Lower lobe of right lung (tissue), 2 donors: ENCODE results near the gene TMEM232. TPM values are rescaled to one million over a fixed set of nuclear protein-coding genes. Genes with fewer than 3 reads are reported as not detected.

Experiments
- ATAC-seq, 2 donors: fragments of 200-7000 bp; cut with Tn5 transposase; one replicate each; pipeline ENCODE4 v1.9.1; 2020 to 2022; ENCODE audit warnings: mild to moderate bottlenecking in 2 of 2, moderate library complexity in 2 of 2
- DNase-seq: peaks from one replicate; pipeline ENCODE4 v3.0.0-alpha.2; 2020
- H3K27ac ChIP-seq: fragments of 200-600 bp; one replicate; pipeline ENCODE4 v1.8.0; 2022
- H3K27me3 ChIP-seq: fragments of 200-600 bp; one replicate; pipeline ENCODE4 v1.8.0; 2022; ENCODE audit warnings: low read depth
- H3K36me3 ChIP-seq: fragments of 200-600 bp; one replicate; pipeline ENCODE4 v1.8.0; 2022; ENCODE audit warnings: mild to moderate bottlenecking
- H3K4me1 ChIP-seq: fragments of 200-600 bp; one replicate; pipeline ENCODE4 v1.8.0; 2022
- H3K4me3 ChIP-seq: fragments of 200-600 bp; one replicate; pipeline ENCODE4 v1.8.0; 2022; ENCODE audit warnings: mild to moderate bottlenecking
- H3K9me3 ChIP-seq: fragments of 200-600 bp; one replicate; pipeline ENCODE4 v1.8.0; 2022
- intact Hi-C: fragments of 100-400 bp; cut with DNase I; formaldehyde crosslinking; loops from one replicate; pipeline ENCODE4 v1.11.0; 2022
- total RNA-seq: library from RNA; stranded (reverse); fragmentation: NEBNext Ultra II Directional; extraction: Animal tissue kit (Norgen Biotek cat#: 25700); gene quantifications from one replicate; pipeline ENCODE4 v1.2.1, GENCODE V29; 2021
- TF ChIP-seq, protein P1 (sequence below): fragments of 200-600 bp; IDR thresholded peaks from one replicate; pipeline ENCODE4 v1.8.0; 2022; ENCODE audit warnings: antibody characterized with exemption, mild to moderate bottlenecking
- donor health status: DM: no; HTN: yes; CAD: no; lungs with severe emphysema.

TMEM232 gene
- total RNA-seq, 1 donor from 2014 or later: 11.4 TPM

DNA sequence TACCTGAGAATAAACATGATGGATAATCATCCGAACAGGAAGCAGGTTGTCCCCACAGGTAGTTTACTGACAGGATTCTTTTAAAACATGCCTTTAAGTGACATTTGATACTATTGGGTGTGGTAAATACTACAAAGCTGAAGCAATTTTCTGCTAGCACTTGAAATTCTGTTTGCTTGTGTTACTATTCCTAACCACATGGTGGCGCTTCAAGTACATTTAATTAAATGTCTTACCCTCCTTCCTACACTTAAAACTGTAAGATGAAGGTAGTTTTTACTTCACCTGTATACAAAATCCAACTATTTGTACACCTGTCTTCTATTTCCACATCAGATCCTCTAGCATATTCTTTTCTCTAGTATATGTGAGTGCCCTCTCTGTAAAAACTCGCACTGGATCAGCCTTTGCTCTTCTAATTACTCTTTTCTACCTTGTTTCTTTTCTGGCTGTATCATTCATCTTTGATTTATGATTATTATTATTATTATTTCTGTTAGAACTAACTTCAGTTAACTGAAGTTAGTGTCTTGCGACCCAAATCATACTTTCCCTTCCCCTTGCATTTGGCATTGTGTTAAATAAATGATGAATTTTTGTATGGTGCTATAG is 30.8 kb upstream of the TMEM232 start:
- H3K4me3 ChIP-seq: no peak overlapping the region
- H3K9me3 ChIP-seq: no peaks in the 10 kb centered on the region
- no peaks in the 10 kb centered on the region for H3K27me3 ChIP-seq
- intact Hi-C loops: no loop called here
- H3K27ac ChIP-seq: no peak overlapping the region
- TF ChIP-seq, protein P1, sequence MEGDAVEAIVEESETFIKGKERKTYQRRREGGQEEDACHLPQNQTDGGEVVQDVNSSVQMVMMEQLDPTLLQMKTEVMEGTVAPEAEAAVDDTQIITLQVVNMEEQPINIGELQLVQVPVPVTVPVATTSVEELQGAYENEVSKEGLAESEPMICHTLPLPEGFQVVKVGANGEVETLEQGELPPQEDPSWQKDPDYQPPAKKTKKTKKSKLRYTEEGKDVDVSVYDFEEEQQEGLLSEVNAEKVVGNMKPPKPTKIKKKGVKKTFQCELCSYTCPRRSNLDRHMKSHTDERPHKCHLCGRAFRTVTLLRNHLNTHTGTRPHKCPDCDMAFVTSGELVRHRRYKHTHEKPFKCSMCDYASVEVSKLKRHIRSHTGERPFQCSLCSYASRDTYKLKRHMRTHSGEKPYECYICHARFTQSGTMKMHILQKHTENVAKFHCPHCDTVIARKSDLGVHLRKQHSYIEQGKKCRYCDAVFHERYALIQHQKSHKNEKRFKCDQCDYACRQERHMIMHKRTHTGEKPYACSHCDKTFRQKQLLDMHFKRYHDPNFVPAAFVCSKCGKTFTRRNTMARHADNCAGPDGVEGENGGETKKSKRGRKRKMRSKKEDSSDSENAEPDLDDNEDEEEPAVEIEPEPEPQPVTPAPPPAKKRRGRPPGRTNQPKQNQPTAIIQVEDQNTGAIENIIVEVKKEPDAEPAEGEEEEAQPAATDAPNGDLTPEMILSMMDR: peak; percentile 75
- no peaks in the 10 kb centered on the region for H3K4me1 ChIP-seq
- H3K36me3 ChIP-seq: peaks cover 76% of the 10 kb centered on the region
- peak; percentile 48 to 62 for ATAC-seq
- DNase-seq: no peak

DNA sequence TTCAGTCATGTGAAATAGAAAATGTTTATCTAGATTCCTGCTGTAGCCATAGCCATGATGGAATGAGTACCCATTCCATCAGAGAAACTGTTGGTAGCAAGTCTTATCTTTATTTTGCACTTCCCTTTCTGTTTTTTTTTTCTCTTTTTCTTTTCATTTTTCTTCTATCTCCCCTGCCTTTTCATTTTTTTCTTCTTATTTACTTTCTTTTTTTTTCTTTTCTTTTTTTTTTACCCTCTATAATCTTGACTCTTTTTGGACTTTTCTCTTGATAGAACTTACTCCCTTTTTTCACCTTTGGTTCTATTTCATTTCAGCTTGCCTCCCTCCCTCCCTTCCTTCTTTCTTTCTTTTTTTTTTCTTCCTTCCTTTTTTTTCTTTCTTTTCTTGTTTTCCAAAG is 27.7 kb upstream of the TMEM232 start:
- DNase-seq (no peak), ATAC-seq (no peak)
- H3K9me3 ChIP-seq: no peaks in the 10 kb centered on the region
- intact Hi-C loops: no loop called here
- TF ChIP-seq, protein P1: no peak
- no peaks in the 10 kb centered on the region for H3K27me3 ChIP-seq
- no peak overlapping the region for H3K4me3 ChIP-seq
- H3K27ac ChIP-seq: no peak overlapping the region
- peaks cover 74% of the 10 kb centered on the region for H3K36me3 ChIP-seq
- no peaks in the 10 kb centered on the region for H3K4me1 ChIP-seq

DNA sequence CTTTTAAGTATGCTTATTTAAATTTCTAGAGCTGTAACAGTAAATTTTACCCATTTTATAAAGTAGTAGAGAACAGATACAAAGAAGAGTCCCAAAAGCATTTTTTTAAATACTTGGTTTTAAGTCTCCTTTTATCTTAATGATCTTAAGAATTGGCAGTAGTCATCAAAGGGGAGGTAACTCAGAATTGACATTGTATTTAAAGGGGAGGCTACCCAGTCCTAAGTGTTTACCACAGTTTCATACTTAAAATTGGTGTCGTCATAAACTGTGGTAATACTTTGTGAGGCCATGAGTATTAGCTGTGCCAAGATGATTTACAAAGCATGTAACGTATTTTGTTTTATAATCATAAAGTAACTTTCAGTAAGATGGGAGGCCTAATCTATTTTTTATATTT is 27.1 kb upstream of the TMEM232 start:
- Histone ChIP-seq H3K4me1 (no peaks in the 10 kb centered on the region), H3K27me3 (no peaks in the 10 kb centered on the region), H3K27ac (no peak overlapping the region), H3K4me3 (no peak overlapping the region), H3K36me3 (peaks cover 75% of the 10 kb centered on the region), H3K9me3 (no peaks in the 10 kb centered on the region)
- TF ChIP-seq, protein P1: no peak
- intact Hi-C loops: no loop called here
- DNase-seq: no peak
- ATAC-seq: no peak

DNA sequence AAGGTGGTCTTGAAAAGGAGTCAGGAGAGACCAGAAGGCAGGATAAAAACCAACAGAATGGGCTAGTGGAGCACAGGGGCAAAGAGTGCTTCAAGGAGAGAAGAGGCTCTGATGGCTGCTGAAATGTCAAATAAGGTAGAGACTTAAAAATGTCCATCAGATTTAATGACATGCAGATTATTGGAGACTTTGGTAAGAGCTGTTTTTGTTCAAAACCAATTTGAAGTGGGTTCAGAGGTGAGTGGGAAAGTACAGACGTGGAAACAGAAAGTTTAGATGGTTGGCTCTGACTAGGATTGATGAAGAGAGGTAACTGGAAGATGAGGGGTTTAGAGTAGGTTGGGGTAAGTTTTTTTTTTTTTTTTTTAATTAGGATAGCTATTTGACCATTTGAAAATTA is 26.5 kb upstream of the TMEM232 start:
- ATAC-seq (no peak), DNase-seq (no peak)
- no peaks in the 10 kb centered on the region for H3K4me1 ChIP-seq
- TF ChIP-seq, protein P1: no peak
- no peak overlapping the region for H3K27ac ChIP-seq
- intact Hi-C loops: no loop called here
- no peak overlapping the region for H3K4me3 ChIP-seq
- no peaks in the 10 kb centered on the region for H3K9me3 ChIP-seq
- peaks cover 75% of the 10 kb centered on the region for H3K36me3 ChIP-seq
- H3K27me3 ChIP-seq: no peaks in the 10 kb centered on the region

DNA sequence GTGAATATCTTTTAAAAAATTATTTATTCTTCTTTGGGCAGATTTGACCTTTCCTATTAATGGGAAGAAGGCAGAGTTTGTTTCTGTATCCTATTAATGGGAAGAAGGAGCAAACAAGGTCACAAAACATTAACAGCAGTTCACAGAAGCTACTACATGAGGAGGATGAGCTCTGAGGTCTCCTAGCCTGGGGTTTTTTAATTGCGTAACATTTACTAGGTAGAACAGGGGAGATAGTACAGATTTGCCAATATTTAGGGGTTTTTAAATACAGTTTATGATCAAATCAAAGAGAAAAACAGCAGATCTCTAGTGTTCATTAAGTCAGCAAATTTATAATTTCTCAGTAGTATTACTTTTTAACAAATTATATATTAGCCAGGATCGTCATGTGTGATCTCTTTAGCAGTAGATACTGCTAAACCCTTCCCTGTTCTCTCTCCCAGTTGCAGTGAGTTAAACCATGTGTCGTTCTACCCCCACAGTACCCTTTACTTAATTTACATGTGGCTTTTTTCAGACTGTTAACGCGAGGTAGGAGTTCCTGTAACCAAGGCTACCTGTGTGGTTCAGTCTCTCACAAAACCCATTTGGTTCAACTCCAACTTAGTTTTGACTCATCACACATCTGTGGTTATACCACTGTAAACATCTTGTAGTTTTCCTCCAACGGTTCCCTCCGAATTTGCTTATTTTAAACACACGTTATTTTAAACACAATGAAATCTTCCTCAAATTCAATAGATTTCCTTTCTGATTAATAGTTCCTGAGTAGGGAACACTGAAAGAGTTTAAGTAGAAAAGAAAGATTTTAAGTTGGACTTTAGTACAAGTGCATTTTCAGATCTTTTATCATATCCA is 25.7 kb upstream of the TMEM232 start:
- H3K27me3 ChIP-seq: no peaks in the 10 kb centered on the region
- peak in 1 of 2 donors; percentile 43 for ATAC-seq
- H3K27ac ChIP-seq: no peak overlapping the region
- no peak overlapping the region for H3K4me3 ChIP-seq
- H3K4me1 ChIP-seq: no peaks in the 10 kb centered on the region
- TF ChIP-seq, protein P1: no peak
- peaks cover 76% of the 10 kb centered on the region for H3K36me3 ChIP-seq
- no peak for DNase-seq
- no peaks in the 10 kb centered on the region for H3K9me3 ChIP-seq
- intact Hi-C loops: no loop called here
